Naive thymus-derived CD4-positive, alpha-beta T cell (primary cell): ENCODE measurements around the gene CCDC57. TPM values are rescaled to one million over a fixed set of nuclear protein-coding genes. Genes with fewer than 3 reads are reported as not detected.

ENCODE experiments used
- ATAC-seq: fragments of 150-1000 bp; cut with Tn5 transposase; 2 replicates; pipeline ENCODE4 v1.10.0; 2021; ENCODE audit warnings: mild to moderate bottlenecking, moderate library complexity
- CTCF ChIA-PET: fragments of 350-600 bp; sonication (Branson Sonifier 250); formaldehyde crosslinking; loops from one replicate; lab custom pipeline; 2021; ENCODE audit warnings: antibody characterized with exemption; lab: Charles Lee
- POLR2A ChIA-PET: fragments of 350-600 bp; sonication (Branson Sonifier 250); formaldehyde crosslinking; loops from one replicate; lab custom pipeline; 2021; ENCODE audit warnings: antibody characterized with exemption, inconsistent platforms; lab: Charles Lee
- DNase-seq, 9 donors: peaks; one replicate each; pipeline versions ENCODE4 v3.0.0 to v3.0.0-alpha.2; 2020 to 2022; ENCODE audit warnings: mixed read lengths in 1 of 9
- H3K27ac ChIP-seq: one replicate; pipeline ENCODE4 v1.7.0; 2013; ENCODE audit warnings: mild to moderate bottlenecking, low read depth, low read length, moderate library complexity
- H3K27me3 ChIP-seq, 2 donors: one replicate each; pipeline ENCODE4 v1.7.0; 2013; ENCODE audit warnings: low read length in 2 of 2, mild to moderate bottlenecking in 2 of 2, moderate library complexity in 2 of 2; ENCODE audit not compliant: control insufficient read depth in 2 of 2, insufficient read depth in 2 of 2
- H3K36me3 ChIP-seq, 3 experiments: 1 replicate in 2 of 3; 2 replicates in 1 of 3; pipeline ENCODE4 v1.7.0; 2013; ENCODE audit warnings: low read length in 3 of 3, mild to moderate bottlenecking in 3 of 3, moderate library complexity in 1 of 3; ENCODE audit not compliant: insufficient read depth in 3 of 3, control insufficient read depth in 2 of 3
- H3K4me1 ChIP-seq, 2 donors: one replicate each; pipeline ENCODE4 v1.7.0; 2013; ENCODE audit warnings: low read length in 2 of 2, mild to moderate bottlenecking in 2 of 2, moderate library complexity in 1 of 2; ENCODE audit not compliant: control insufficient read depth in 2 of 2, insufficient read depth in 2 of 2
- H3K4me3 ChIP-seq: 2 replicates; pipeline ENCODE4 v1.7.0; 2013; ENCODE audit warnings: mild to moderate bottlenecking, low read length
- H3K9me3 ChIP-seq, 3 experiments: 1 replicate in 2 of 3; 2 replicates in 1 of 3; pipeline ENCODE4 v1.7.0; 2013; ENCODE audit warnings: low read length in 3 of 3; ENCODE audit not compliant: control insufficient read depth in 2 of 3
- H3K27ac Mint-ChIP-seq, 9 donors: one replicate each; pipeline ENCODE4 v1.8.0; 2020 to 2022; ENCODE audit warnings: mixed read lengths in 9 of 9, mild to moderate bottlenecking in 8 of 9, moderate library complexity in 5 of 9, inconsistent platforms in 2 of 9
- H3K27me3 Mint-ChIP-seq, 5 donors: one replicate each; pipeline ENCODE4 v1.8.0; 2021 to 2022; ENCODE audit warnings: mixed read lengths in 5 of 5, mild to moderate bottlenecking in 1 of 5
- H3K36me3 Mint-ChIP-seq, 5 donors: one replicate each; pipeline ENCODE4 v1.8.0; 2020 to 2022; ENCODE audit warnings: mixed read lengths in 5 of 5, mild to moderate bottlenecking in 3 of 5, inconsistent platforms in 1 of 5
- H3K4me1 Mint-ChIP-seq, 7 donors: one replicate each; pipeline ENCODE4 v1.8.0; 2020 to 2022; ENCODE audit warnings: mixed read lengths in 7 of 7, mild to moderate bottlenecking in 3 of 7, inconsistent platforms in 1 of 7
- H3K4me3 Mint-ChIP-seq, 10 donors: one replicate each; pipeline ENCODE4 v1.8.0; 2020 to 2022; ENCODE audit warnings: mild to moderate bottlenecking in 10 of 10, mixed read lengths in 10 of 10, moderate library complexity in 6 of 10, inconsistent platforms in 2 of 10
- H3K9me3 Mint-ChIP-seq, 11 donors: one replicate each; pipeline ENCODE4 v1.8.0; 2020 to 2022; ENCODE audit warnings: mixed read lengths in 11 of 11, mild to moderate bottlenecking in 4 of 11, inconsistent platforms in 1 of 11, moderate library complexity in 1 of 11
- intact Hi-C, 2 donors: fragments of 100-400 bp; cut with micrococcal nuclease; formaldehyde crosslinking; loops; one replicate each; pipeline ENCODE4 v1.15.1; 2023
- polyA plus RNA-seq, 2 donors: library from polyadenylated mRNA; unstranded; fragments of 300-500 nt; fragmentation: Illumina TruSeq; gene quantifications; one replicate each; pipeline ENCODE4 v1.2.3, GENCODE V29; 2021
- total RNA-seq, 6 experiments: library from RNA in 5 of 6; stranded (reverse) in 5 of 6; gene quantifications; 1 replicate in 5 of 6; 2 replicates in 1 of 6; pipeline ENCODE4 v1.2.3 and lab custom pipeline; 2021 to 2026

The CCDC57 gene
- total and polyA plus RNA-seq, 7 experiments from 2014 or later = 32.1 to 127 (median 92.1) TPM

DNA sequence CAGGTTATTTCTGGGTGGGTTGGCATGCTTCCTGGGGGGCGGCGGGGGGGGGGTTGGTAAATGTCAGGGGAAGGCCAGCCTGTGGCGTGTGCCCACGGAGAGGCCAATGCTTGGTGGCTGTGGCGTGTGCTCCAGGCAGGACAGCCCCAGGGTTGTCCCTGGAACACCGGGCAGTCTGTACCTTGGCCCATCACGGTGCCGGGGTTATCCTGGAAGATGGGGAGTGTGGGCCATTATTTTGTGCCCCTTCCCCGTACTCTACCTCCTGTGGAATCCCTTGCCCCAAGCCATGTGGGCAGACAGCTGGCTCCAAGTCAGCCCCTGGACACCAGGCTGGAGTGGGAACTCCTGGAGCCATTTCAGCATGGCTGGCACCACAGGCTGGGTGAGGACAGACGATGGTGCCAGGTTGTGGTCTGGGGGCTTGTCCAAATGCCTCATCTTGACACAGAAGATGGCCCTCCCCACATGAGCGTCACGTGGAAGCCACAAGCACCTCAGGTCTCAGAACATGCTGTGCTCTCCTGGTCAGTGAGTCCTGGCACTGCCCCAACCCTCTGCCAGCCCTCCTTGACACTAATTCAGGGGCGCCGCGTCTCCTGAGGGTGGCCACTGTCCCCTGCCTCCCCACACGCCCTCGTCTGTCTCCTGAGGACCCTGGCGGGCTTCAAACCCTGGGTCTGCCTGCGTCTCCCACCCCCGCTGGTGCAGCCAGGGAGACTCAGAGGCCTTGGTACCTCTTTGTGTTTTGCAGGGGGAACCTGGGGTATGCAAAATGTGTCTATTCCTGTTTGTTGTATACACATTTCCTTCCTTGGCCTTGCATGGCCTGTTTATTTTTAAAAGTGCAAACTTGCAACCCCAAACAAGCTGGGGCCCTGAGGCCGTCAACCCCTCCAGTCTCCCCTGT lies 20.5 kb upstream of the CCDC57 start:
- Mint-ChIP-seq H3K27ac (peak overlapping the region in 6 of 9 donors; percentile 21 to 77 (median 42)), H3K27me3 (no peaks in the 10 kb centered on the region), H3K4me3 (peak overlapping the region in 4 of 10 donors; percentile 13 to 61 (median 52)), H3K36me3 (peaks cover 0 to 6% (median 0%) of the 10 kb centered on the region in 5 donors), H3K4me1 (peaks cover 6 to 25% (median 11%) of the 10 kb centered on the region in 7 donors), H3K9me3 (no peaks in the 10 kb centered on the region)
- H3K27me3 ChIP-seq = no peaks in the 10 kb centered on the region
- DNase-seq = no peak
- ATAC-seq = no peak
- intact Hi-C loops = loop anchor here in 1 of 2 donors (10.0 kb wide), 1 partner anchor 198 kb away; the partner anchor contains the start of genes DCXR and RAC3
- H3K4me1 ChIP-seq = peaks cover 20 to 40% of the 10 kb centered on the region in 2 donors
- CTCF ChIA-PET = interaction anchor here (0.9 to 1.8 kb wide), 2 partner anchors 64 to 89 kb away, joined by 4 to 7 read pairs; no protein-coding TSS in a partner anchor
- no peaks in the 10 kb centered on the region for H3K9me3 ChIP-seq
- no peak overlapping the region for H3K4me3 ChIP-seq
- peak overlapping the region; percentile 14 for H3K27ac ChIP-seq
- POLR2A ChIA-PET = no interaction called here
- peaks cover 0 to 4% (median 0%) of the 10 kb centered on the region in 3 experiments for H3K36me3 ChIP-seq

GRCh38 chr17:82232322-82232820 lies 19.7 kb upstream of the CCDC57 start:
- Histone ChIP-seq H3K4me3 (no peak overlapping the region), H3K36me3 (peaks cover 0 to 4% (median 0%) of the 10 kb centered on the region in 3 experiments), H3K27ac (no peak overlapping the region), H3K4me1 (peaks cover 25 to 41% of the 10 kb centered on the region in 2 donors), H3K27me3 (no peaks in the 10 kb centered on the region), H3K9me3 (no peaks in the 10 kb centered on the region)
- Mint-ChIP-seq H3K27me3 (no peaks in the 10 kb centered on the region), H3K36me3 (peaks cover 0 to 4% (median 0%) of the 10 kb centered on the region in 5 donors), H3K27ac (peak overlapping the region in 1 of 9 donors; percentile 13), H3K9me3 (no peaks in the 10 kb centered on the region), H3K4me1 (peaks cover 6 to 25% (median 12%) of the 10 kb centered on the region in 7 donors), H3K4me3 (no peak overlapping the region)
- ChIA-PET CTCF (no interaction called here), POLR2A (interaction anchor here (0.8 kb wide), 1 partner anchor 85 kb away, joined by 4 read pairs; the partner anchor contains the start of gene CD7)
- intact Hi-C loops = loop anchor here in 1 of 2 donors (10.0 kb wide), 1 partner anchor 198 kb away; the partner anchor contains the start of genes DCXR and RAC3
- ATAC-seq (no peak), DNase-seq (no peak)

DNA sequence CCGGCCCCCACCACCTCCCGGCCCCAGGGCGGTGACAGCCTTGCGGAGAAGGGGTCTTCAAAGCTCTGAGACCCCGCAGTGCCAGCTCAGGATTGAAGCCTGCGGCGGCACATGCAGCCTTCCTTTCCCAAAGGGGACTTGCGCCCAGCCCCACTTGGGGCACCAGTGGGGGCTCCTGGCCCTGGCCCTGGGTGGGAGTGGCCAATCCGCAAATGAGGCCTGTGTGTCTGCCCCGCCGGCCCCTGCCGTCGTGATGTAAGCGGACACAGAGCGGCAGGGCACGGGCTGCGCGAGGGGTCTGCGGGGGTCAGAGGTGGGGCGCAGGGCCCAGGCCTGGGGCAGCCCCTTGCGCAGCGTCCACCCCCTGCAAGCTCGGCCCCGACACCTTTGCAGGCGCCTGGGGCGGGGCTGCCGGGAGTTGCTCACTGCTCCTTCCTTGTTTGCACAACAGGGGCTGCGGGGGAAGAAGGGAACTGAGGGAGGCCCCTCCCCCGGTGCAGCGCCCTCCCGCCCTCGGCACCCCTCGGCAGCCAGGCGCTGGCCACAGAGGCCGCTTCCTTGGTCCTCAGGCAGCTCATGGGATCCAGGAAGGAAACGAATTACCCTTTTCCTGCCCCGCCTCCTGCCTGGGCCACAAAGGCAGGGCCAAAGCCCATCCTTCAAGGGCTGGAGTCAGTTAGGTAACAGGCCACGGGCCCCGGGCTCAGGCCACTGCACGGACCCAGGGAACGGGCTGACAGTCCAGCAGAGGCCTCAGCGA lies 19.1 kb upstream of the CCDC57 start:
- DNase-seq = no peak
- Histone ChIP-seq H3K27ac (peak overlapping the region; percentile 57), H3K4me1 (peaks cover 26 to 41% of the 10 kb centered on the region in 2 donors), H3K4me3 (no peak overlapping the region), H3K9me3 (no peaks in the 10 kb centered on the region), H3K36me3 (peaks cover 0 to under 1% (median 0%) of the 10 kb centered on the region in 3 experiments), H3K27me3 (no peaks in the 10 kb centered on the region)
- Mint-ChIP-seq H3K4me1 (peaks cover 6 to 28% (median 13%) of the 10 kb centered on the region in 7 donors), H3K4me3 (peak overlapping the region in 3 of 10 donors; percentile 19 to 79 (median 21)), H3K36me3 (peaks cover 0 to 4% (median 0%) of the 10 kb centered on the region in 5 donors), H3K27ac (peak overlapping the region in 1 of 9 donors; percentile 13), H3K9me3 (no peaks in the 10 kb centered on the region), H3K27me3 (no peaks in the 10 kb centered on the region)
- peak; percentile 7 for ATAC-seq
- intact Hi-C loops = loop anchor here (1.0 to 10.0 kb wide), 2 partner anchors 15 to 197 kb away; partner anchors contain the start of genes DCXR (in 1 of the 2) and RAC3 (in 1 of the 2)
- CTCF ChIA-PET = interaction anchor here (1.0 kb wide), 1 partner anchor 39 kb away, joined by 3 read pairs; no protein-coding TSS in a partner anchor
- POLR2A ChIA-PET = interaction anchor here (0.6 to 1.0 kb wide), 4 partner anchors 9 to 147 kb away, joined by 3 to 5 read pairs (median 4); partner anchors contain the start of gene CD7

DNA sequence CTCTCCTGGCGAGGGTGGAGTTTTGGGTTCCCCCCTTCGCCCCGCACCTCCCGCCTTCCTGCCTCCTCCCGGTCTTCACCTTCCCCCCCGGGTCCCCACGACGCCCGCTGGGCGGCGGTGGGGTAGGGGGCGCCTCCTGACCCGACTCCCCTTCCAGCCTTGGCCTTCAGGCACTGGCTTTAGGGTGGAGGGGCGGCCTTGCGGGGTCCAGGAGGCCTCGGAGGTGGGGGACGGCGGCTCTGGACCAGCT lies 18.6 kb upstream of the CCDC57 start:
- Histone ChIP-seq H3K4me1 (peaks cover 26 to 36% of the 10 kb centered on the region in 2 donors), H3K36me3 (no peaks in the 10 kb centered on the region), H3K27me3 (no peaks in the 10 kb centered on the region), H3K9me3 (no peaks in the 10 kb centered on the region), H3K4me3 (no peak overlapping the region), H3K27ac (peak overlapping the region; percentile 57)
- Mint-ChIP-seq H3K9me3 (no peaks in the 10 kb centered on the region), H3K27me3 (no peaks in the 10 kb centered on the region), H3K4me3 (peak overlapping the region in 1 of 10 donors; percentile 79), H3K36me3 (peaks cover 0 to 4% (median 0%) of the 10 kb centered on the region in 5 donors), H3K27ac (no peak overlapping the region), H3K4me1 (peaks cover 6 to 27% (median 13%) of the 10 kb centered on the region in 7 donors)
- ATAC-seq = no peak
- intact Hi-C loops = loop anchor here (1.0 to 10.0 kb wide), 2 partner anchors 15 to 196 kb away; partner anchors contain the start of genes DCXR (in 1 of the 2) and RAC3 (in 1 of the 2)
- DNase-seq = no peak
- POLR2A ChIA-PET = interaction anchor here (0.6 to 1.0 kb wide), 3 partner anchors 9 to 147 kb away, joined by 3 to 5 read pairs (median 3); no protein-coding TSS in a partner anchor
- CTCF ChIA-PET = interaction anchor here (1.0 kb wide), 1 partner anchor 39 kb away, joined by 3 read pairs; no protein-coding TSS in a partner anchor

- CTCF ChIA-PET = interaction anchor here (0.5 to 1.0 kb wide), 2 partner anchors 38 to 92 kb away, joined by 3 read pairs; no protein-coding TSS in a partner anchor
- H3K27ac ChIP-seq = peak overlapping the region; percentile 57
- Mint-ChIP-seq H3K27me3 (no peaks in the 10 kb centered on the region), H3K36me3 (peaks cover 0 to 4% (median 0%) of the 10 kb centered on the region in 5 donors), H3K4me1 (peaks cover 6 to 23% (median 10%) of the 10 kb centered on the region in 7 donors), H3K9me3 (no peaks in the 10 kb centered on the region), H3K4me3 (peak overlapping the region in 7 of 10 donors; percentile 74 to 96 (median 79)), H3K27ac (no peak overlapping the region)
- H3K27me3 ChIP-seq = no peaks in the 10 kb centered on the region
- H3K4me3 ChIP-seq = peak overlapping the region; percentile 35
- peaks cover 26 to 32% of the 10 kb centered on the region in 2 donors for H3K4me1 ChIP-seq
- intact Hi-C loops = loop anchor here (1.0 to 10.0 kb wide), 2 partner anchors 14 to 196 kb away; partner anchors contain the start of genes DCXR (in 1 of the 2) and RAC3 (in 1 of the 2)
- peak in 2 of 9 donors; percentile 47 to 82 for DNase-seq
- H3K36me3 ChIP-seq = no peaks in the 10 kb centered on the region
- H3K9me3 ChIP-seq = no peaks in the 10 kb centered on the region
- ATAC-seq = peak; percentile 58
- POLR2A ChIA-PET = interaction anchor here (0.6 to 1.0 kb wide), 4 partner anchors 10 to 148 kb away, joined by 3 to 5 read pairs (median 3); no protein-coding TSS in a partner anchor
Measured at GRCh38 chr17:82230609-82231311, 18.1 kb upstream of the CCDC57 start.
